Liver (tissue), 3 donors: ENCODE measurements around the gene HSFX4.
A peak's percentile ranks its signal among the peaks of the same experiment; 100 is the strongest.
"Not testable (repeated sequence)": the region's sequence is repeated elsewhere in the genome, so short reads cannot be mapped to it uniquely, and the experiment has no call there.

Source experiments
- EGR1 ChIP-seq, 2 donors: IDR thresholded peaks; 2 replicates each; pipeline ENCODE4 v1.6.1; 2016 to 2018; ENCODE audit warnings: antibody characterized with exemption in 2 of 2, low read depth in 2 of 2
- TF ChIP-seq, protein P1 (sequence below): fragments of 150-350 bp; IDR thresholded peaks from 2 replicates; pipeline ENCODE4 v1.5.1; 2017; ENCODE audit warnings: improper control_type of control experiment, low read depth, low read length; ENCODE audit not compliant: missing input control
- donor health status: healthy.
- donor health status: healthy.

DNA sequence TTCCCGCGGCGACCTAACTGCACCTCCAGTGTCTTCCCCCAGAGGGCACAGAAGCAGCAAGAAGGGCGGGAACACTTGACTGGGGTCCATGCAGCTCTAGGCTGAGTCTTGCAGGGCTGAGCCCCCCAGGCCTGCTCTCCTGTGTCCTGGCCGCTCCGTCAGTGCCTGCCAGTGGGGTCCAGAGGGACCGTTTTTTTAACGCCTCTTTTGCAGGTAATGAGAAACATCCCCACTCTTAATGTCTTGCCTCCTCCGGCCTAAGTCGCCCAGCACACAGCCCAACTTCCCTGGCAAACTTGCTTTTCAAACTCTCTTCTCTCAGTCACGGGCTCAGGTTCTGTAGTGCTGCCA lies 11.3 kb downstream of the HSFX4 start:
- TF ChIP-seq, protein P1, sequence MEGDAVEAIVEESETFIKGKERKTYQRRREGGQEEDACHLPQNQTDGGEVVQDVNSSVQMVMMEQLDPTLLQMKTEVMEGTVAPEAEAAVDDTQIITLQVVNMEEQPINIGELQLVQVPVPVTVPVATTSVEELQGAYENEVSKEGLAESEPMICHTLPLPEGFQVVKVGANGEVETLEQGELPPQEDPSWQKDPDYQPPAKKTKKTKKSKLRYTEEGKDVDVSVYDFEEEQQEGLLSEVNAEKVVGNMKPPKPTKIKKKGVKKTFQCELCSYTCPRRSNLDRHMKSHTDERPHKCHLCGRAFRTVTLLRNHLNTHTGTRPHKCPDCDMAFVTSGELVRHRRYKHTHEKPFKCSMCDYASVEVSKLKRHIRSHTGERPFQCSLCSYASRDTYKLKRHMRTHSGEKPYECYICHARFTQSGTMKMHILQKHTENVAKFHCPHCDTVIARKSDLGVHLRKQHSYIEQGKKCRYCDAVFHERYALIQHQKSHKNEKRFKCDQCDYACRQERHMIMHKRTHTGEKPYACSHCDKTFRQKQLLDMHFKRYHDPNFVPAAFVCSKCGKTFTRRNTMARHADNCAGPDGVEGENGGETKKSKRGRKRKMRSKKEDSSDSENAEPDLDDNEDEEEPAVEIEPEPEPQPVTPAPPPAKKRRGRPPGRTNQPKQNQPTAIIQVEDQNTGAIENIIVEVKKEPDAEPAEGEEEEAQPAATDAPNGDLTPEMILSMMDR = peak; percentile 53
- TF ChIP-seq EGR1 (IDR thresholded peaks at IDR 0.05; ENCODE audit: low read depth in 2 of 2) = not testable (repeated sequence)
